Neuron (in vitro differentiated cells): ENCODE results near the gene LANCL2.

ENCODE experiments used
- H2AFZ ChIP-seq: one replicate; pipeline ENCODE4 v1.6.1; 2013; ENCODE audit warnings: low read depth, mild to moderate bottlenecking, inconsistent platforms, low read length, moderate library complexity
- H3K27me3 ChIP-seq: one replicate; pipeline ENCODE4 v1.6.1; 2013; ENCODE audit warnings: low read length; ENCODE audit not compliant: insufficient read depth
- H3K36me3 ChIP-seq: one replicate; pipeline ENCODE4 v1.6.1; 2013; ENCODE audit warnings: low read length; ENCODE audit not compliant: insufficient read depth
- H3K4me1 ChIP-seq: one replicate; pipeline ENCODE4 v1.6.1; 2013; ENCODE audit warnings: low read length; ENCODE audit not compliant: insufficient read depth
- H3K4me3 ChIP-seq: 2 replicates; pipeline ENCODE4 v1.5.1; 2013; ENCODE audit warnings: mild to moderate bottlenecking, low read length, moderate library complexity
- H3K9me3 ChIP-seq: one replicate; pipeline ENCODE4 v1.6.1; 2013; ENCODE audit warnings: low read length

LANCL2 gene

GRCh38 chr7:55438757-55439525, 73.8 kb downstream of the LANCL2 start:
- H3K9me3 ChIP-seq, result no peaks in the 10 kb centered on the region
- no peaks in the 10 kb centered on the region for H3K36me3 ChIP-seq
- no peaks in the 10 kb centered on the region for H3K27me3 ChIP-seq
- peaks cover 11% of the 10 kb centered on the region for H3K4me1 ChIP-seq
- no peak overlapping the region for H3K4me3 ChIP-seq
- H2AFZ ChIP-seq, result no peak overlapping the region

DNA sequence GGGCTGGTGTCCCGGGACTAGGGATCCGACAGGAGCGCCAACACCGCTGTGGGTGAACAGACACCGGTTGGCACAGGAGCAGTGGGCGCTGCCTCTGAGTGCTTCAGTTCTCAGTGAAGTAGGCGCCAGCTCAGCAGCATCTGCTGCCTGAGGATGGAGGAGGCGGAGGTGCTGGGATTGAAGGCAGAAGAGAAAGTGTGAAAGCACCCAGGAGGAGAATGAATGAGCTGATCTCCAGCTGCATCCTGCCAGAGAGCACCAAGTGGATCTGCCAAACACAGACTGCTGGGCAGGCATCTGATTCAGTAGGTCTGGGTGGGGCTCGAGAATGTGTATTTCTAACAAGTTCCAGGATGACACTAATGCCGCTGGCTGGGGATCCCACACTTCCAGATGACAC, 74.5 kb downstream of the LANCL2 start:
- no peak overlapping the region for H2AFZ ChIP-seq
- H3K27me3 ChIP-seq, result no peaks in the 10 kb centered on the region
- H3K36me3 ChIP-seq, result no peaks in the 10 kb centered on the region
- no peaks in the 10 kb centered on the region for H3K9me3 ChIP-seq
- peaks cover 11% of the 10 kb centered on the region for H3K4me1 ChIP-seq
- H3K4me3 ChIP-seq, result no peak overlapping the region

- Histone ChIP-seq H3K4me1 (peaks cover 11% of the 10 kb centered on the region), H2AFZ (no peak overlapping the region), H3K9me3 (no peaks in the 10 kb centered on the region), H3K27me3 (no peaks in the 10 kb centered on the region), H3K4me3 (no peak overlapping the region), H3K36me3 (no peaks in the 10 kb centered on the region)
Measured at GRCh38 chr7:55440040-55440690, 75.0 kb downstream of the LANCL2 start.

GRCh38 chr7:55441002-55441401, 75.9 kb downstream of the LANCL2 start:
- Histone ChIP-seq H3K4me3 (no peak overlapping the region), H3K36me3 (no peaks in the 10 kb centered on the region), H2AFZ (no peak overlapping the region), H3K27me3 (no peaks in the 10 kb centered on the region), H3K4me1 (peaks cover 11% of the 10 kb centered on the region), H3K9me3 (no peaks in the 10 kb centered on the region)

DNA sequence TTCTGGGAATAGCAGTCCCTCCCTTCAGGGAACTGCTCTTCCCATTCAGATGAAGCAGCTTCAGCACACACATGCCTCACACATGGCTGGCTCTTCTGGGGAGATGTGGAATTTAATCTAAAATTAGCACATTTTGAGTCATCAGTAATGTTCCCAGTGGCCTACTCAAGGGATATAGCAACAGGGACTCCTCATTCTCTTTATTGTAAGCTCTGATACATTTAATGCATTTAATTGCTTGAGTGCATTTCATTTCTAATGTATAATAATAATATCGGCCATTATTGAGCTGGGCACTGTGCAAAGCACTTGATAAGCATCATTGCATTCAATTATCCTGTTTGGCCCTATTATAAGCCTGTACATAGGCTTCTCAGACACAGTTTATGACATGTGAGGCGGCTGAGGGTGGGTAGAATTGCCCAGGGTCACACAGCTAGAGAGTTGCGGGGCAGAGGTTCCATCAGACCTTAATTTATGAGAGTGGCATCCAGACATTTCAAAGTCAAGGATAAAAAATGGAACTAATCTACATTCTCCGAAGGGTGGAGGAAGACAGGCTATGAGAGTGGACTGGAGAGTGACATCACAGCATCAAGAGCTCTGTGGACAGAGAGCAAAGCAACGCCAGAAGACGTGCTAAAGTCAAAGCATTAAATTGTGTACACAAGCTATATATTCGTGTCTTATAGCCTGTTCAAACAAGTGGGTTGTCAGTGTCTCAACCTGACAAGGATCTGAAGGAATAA, 76.8 kb downstream of the LANCL2 start:
- peaks cover 11% of the 10 kb centered on the region for H3K4me1 ChIP-seq
- H3K4me3 ChIP-seq, result no peak overlapping the region
- H3K9me3 ChIP-seq, result no peaks in the 10 kb centered on the region
- H3K36me3 ChIP-seq, result no peaks in the 10 kb centered on the region
- no peak overlapping the region for H2AFZ ChIP-seq
- no peaks in the 10 kb centered on the region for H3K27me3 ChIP-seq

DNA sequence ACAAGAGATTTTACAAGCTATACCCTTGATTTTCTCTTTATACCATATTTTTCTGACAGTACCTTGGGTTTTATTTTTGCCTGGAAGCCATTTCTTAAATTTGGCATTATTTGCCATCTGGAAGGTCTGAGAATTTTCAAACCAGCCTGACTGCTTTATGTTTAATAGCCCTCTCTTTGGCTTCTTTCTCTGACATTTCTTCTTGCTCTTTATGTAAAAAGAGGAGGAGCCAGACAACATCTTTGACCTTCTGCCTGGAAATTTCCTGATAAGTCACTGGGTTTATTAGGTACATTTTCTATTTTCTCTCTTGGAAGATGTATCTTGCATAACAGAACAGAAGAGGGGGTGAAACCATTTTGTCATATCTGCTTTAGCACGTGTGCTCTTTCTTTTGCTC, 79.6 kb downstream of the LANCL2 start:
- Histone ChIP-seq H2AFZ (no peak overlapping the region), H3K27me3 (no peaks in the 10 kb centered on the region), H3K4me3 (no peak overlapping the region), H3K36me3 (no peaks in the 10 kb centered on the region), H3K9me3 (no peaks in the 10 kb centered on the region), H3K4me1 (no peaks in the 10 kb centered on the region)

GRCh38 chr7:55448526-55448925, 83.4 kb downstream of the LANCL2 start:
- no peak overlapping the region for H3K4me3 ChIP-seq
- no peaks in the 10 kb centered on the region for H3K36me3 ChIP-seq
- H2AFZ ChIP-seq, result no peak overlapping the region
- H3K9me3 ChIP-seq, result no peaks in the 10 kb centered on the region
- H3K4me1 ChIP-seq, result no peaks in the 10 kb centered on the region
- no peaks in the 10 kb centered on the region for H3K27me3 ChIP-seq

GRCh38 chr7:55449205-55449991, 84.3 kb downstream of the LANCL2 start:
- Histone ChIP-seq H2AFZ (no peak overlapping the region), H3K4me3 (no peak overlapping the region), H3K36me3 (no peaks in the 10 kb centered on the region), H3K4me1 (no peaks in the 10 kb centered on the region), H3K9me3 (no peaks in the 10 kb centered on the region), H3K27me3 (no peaks in the 10 kb centered on the region)

DNA sequence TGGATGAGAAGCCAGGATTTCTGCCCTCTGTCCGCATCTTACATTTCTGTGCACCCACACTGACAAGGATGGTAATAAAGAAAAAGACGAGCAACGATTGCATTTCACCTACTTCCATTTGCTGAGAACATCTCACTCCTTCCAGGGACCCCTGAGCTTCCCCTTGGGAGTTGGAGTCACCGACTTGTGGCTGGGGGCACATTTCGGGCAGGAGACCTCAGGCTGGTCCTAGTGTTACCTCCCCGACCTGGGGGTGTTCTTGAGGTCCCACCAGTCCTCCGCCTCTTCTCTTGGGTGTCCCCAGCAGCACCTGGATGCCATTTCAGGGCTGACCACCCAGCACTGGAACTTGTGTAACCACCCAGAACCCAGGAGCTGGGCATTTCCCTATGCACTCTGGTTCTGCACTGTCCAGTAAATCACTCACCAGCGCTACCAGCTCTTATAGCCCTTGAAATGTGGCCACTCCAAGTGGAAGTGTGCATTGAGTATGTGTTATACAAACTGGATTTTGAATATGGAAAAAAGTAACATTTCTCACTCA, 84.9 kb downstream of the LANCL2 start:
- Histone ChIP-seq H3K27me3 (no peaks in the 10 kb centered on the region), H3K36me3 (no peaks in the 10 kb centered on the region), H3K4me3 (no peak overlapping the region), H2AFZ (no peak overlapping the region), H3K9me3 (no peaks in the 10 kb centered on the region), H3K4me1 (no peaks in the 10 kb centered on the region)

DNA sequence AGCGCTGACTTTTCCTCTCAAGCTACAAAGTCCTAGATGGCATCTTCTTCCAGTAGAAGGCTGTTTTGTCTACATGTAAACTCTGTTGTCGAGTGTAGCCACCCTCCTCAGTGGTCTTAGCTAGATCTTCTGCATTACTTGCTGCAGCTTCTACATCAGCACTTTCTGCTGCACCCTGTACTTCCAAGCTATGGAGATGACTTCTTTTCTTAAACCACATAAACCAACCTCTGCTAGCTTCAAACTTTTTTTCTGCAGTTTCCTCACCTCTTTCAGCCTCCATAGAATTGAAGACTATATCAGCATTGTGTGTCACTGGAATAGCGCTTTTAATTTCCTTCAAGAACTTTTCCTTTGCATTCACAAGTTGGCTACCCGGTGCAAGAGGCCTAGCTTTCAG, 87.8 kb downstream of the LANCL2 start:
- Histone ChIP-seq H3K36me3 (no peaks in the 10 kb centered on the region), H3K4me1 (no peaks in the 10 kb centered on the region), H3K9me3 (no peaks in the 10 kb centered on the region), H3K27me3 (no peaks in the 10 kb centered on the region), H3K4me3 (no peak overlapping the region), H2AFZ (no peak overlapping the region)

GRCh38 chr7:55457801-55458200, 92.7 kb downstream of the LANCL2 start:
- H3K36me3 ChIP-seq, result no peaks in the 10 kb centered on the region
- H3K4me1 ChIP-seq, result no peaks in the 10 kb centered on the region
- H3K4me3 ChIP-seq, result no peak overlapping the region
- no peak overlapping the region for H2AFZ ChIP-seq
- no peaks in the 10 kb centered on the region for H3K27me3 ChIP-seq
- no peaks in the 10 kb centered on the region for H3K9me3 ChIP-seq

GRCh38 chr7:55458351-55458750, 93.2 kb downstream of the LANCL2 start:
- Histone ChIP-seq H3K4me1 (no peaks in the 10 kb centered on the region), H3K27me3 (no peaks in the 10 kb centered on the region), H2AFZ (no peak overlapping the region), H3K4me3 (no peak overlapping the region), H3K36me3 (no peaks in the 10 kb centered on the region), H3K9me3 (peaks cover under 1% of the 10 kb centered on the region)
